Stimulated activated CD4-positive, alpha-beta T cell treated with anti-CD3 and anti-CD28 coated beads, Interleukin-1b, Interleukin-23, amount 100 ng/mL, for 1 hour (primary cell): ENCODE results near the gene MCF2L2.

Experiments
- DNase-seq, 2 donors: peaks; one replicate each; pipeline ENCODE4 v3.0.0-alpha.2; 2020; ENCODE audit warnings: low read depth in 2 of 2

The MCF2L2 gene

DNA sequence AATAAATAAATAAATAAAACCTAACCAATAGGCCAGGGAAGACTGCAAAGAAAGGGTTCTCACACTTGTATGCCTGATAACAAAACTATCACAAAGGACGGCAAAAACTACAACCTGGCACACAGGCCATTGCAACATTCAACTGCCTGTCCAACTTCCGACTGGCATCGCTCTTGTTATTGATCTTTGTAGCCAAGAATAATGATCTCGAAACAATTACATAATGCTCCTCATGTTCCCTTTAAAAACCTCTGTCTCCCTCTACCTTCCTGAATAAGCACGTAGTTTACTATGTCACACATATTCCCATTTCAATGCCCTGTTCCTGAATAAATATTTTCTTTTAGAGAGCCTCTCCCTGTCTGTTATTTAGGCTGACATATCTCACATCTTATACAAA is 101.1 kb downstream of the MCF2L2 start:
- DNase-seq = no peak

DNA sequence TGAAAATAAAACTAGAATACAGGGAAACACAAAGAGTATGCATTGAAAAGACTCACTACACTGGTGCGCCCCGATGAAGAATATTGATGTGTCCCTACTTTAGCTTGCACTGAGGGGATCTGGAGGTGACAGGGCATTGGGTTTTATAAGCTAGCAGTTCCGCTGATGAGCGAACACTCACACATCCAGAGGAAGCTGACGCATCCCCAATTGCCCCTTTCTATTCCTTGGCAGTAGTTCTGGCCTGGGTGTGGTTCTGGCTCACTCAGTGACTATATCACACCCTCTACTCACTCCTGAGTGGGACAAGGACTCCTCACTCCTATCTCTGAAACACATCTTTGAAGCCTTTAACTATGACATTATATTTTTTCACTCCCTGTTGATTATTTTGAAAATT is 104.3 kb downstream of the MCF2L2 start:
- no peak for DNase-seq

DNA sequence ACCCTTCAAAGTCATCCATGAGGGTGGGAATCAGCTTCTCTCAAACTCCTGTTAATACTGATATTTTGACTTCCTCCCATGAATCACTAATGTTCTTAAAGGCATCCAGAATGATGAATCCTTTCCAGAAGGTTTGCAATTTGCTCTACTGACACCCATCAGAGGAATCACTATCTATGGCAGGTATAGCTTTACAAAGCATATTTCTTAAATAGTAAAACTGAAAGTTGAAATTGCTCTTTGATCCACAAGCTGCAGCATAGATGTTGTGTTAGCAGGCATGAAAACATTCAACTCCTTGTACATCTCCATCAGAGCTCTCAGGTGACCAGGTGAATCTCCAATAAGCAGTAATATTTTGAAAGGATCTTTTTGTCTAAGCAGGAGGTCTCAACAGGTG is 109.0 kb downstream of the MCF2L2 start:
- no peak for DNase-seq

DNA sequence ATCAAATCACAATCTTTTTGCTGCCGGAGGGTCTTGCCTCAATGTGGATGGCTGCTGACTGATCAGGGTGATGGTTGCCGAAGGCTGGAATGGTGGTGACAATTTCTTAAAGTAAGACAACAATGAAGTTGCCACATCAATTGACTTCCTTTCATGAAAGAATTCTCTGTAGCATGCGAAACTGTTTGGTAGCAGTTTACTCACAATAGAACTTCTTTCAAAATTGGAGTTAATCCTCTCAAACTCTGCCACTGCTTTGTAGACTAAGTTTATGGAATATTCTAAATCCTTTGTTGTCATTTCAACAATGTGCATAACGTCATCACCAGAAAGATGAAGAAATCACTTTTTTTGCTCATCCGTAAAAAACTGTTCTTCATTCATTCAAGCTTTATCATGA is 109.5 kb downstream of the MCF2L2 start:
- no peak for DNase-seq

DNA sequence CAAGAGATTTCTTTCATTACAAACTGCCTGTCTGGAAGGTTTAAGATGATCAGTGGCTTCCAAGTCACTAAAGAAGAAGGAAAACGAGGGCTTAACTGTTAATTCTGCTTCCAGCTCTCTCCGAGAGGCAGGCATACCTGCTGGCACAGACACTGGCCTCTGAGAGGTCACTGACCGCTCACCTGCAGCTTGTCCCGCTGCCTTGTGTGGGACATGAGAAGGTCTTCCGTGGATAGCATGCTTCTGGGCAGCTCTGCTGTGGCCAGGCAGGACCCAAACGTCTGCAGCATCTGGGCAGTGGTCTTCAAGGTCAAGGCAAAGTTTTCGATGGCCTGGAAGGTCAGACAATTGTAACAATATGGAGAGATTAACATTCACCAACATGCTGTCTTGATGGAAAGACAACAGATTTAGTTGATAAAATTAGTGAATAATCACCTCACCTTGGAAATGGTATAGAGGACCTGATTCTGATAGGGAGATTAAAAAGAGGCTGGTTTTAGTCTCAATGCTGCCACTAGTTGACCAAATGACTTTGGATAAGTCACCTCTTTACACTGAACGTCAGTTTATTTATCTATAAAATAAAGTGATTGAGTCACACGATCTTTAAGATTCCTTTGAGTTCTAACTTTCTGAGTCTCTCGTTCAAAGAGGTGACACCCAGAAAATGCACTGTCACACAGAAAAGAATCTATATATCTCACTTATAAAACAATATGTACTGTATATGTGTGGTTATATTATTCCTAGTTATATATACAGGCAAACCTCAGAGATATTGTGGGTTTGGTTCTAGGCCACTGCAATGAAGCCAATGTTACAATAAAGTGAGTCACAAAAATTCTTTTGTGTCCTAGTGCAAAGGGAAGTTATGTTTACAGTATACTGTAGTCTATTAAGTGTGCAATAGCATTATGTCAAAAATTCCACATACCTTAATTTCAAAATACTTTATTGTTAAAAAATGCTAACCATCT is 110.2 kb downstream of the MCF2L2 start:
- no peak for DNase-seq

DNA sequence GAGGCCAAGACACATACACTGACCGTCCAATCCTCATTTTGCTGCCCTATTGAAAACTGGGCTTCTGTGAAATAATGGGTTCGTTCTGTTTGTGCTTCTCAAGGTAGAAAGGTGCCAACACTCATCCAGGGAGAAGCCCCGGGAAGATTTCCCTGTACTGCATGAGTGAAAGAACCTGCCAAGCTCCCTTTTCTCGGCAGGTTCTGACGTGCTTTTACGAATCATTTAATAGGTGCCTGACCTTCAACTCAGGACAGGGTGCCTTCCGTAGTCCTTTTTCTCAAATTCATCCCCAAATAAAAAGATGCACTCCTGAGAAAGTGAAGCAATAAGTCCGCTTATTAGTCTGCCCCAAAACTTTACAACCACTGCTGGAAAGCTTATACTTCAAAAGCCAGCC is 111.1 kb downstream of the MCF2L2 start:
- no peak for DNase-seq

DNA sequence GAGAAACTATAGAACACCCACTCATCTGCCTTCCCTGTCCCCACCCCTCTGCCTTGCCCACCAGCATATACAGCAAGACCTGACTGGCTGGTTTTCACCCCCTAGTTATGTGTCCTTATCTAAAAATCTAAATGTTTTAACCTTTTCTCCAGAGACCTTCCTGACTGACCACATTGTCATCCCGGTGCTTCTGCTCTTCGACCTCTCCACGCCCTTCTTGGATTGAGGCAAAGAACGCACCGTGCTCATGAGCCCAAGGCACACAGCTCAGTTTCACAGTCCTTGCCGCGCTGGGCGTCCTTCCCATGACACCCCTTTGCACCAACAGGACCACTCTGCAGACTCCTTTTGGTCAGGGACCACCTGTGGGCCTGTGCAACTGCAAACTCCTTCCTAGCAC is 112.7 kb downstream of the MCF2L2 start:
- no peak for DNase-seq

DNA sequence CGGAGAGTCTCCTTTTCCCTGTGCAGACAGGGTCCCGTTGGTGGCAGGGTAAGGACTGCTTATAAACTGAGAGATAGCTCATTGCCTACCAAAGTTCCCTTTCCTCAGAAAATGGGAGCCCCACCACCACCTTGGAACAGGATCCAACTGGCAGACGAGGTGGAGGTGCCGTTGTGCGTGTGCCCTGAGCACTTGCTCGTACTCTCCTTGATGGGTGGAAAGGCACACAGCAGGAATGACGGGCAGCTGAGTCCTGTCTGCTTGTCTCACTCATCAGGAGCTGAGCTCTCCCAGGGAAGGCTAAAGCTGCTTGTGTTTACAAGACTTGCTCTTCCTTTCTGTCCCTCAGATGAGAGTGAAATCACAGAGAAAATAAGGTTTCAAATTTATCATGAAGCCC is 114.7 kb downstream of the MCF2L2 start:
- DNase-seq = no peak

DNA sequence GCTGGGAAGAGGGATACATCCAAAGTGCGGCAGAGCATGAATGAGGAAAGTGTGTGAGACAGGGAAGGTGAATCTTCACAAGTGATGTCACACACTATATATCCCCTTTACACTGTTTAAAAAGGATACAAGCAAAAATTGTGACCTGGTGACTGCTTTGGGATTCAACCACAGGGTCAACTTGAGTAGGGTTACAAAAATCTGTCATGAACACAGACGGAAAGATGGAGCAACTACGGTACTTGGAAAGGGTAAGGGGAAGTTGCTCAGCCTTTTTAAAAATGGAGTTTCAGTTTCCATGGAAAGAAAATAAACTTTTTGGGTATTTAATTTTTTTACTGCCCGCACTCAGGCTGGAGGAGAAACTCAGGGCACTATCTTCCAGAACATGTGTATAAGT is 115.1 kb downstream of the MCF2L2 start:
- DNase-seq = no peak

DNA sequence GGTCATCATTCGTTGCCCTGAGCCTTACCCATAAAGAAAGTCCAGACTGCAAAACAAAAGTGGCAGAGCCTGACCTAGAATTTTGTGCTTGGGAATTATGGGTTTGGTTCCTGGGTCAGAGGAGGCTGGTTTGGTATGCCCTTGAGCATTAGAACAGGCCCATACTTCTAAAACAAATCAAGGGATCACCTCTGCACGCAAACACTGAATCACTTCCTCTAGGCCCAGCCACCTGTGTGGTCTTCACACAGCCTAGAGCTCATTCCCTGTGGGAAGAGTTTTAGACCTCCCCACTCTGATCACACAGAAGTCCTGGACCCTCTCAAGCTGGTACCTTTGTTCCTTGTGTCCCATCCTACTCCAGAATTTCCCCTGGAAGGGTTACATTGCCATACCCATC is 116.0 kb downstream of the MCF2L2 start:
- DNase-seq = no peak

DNA sequence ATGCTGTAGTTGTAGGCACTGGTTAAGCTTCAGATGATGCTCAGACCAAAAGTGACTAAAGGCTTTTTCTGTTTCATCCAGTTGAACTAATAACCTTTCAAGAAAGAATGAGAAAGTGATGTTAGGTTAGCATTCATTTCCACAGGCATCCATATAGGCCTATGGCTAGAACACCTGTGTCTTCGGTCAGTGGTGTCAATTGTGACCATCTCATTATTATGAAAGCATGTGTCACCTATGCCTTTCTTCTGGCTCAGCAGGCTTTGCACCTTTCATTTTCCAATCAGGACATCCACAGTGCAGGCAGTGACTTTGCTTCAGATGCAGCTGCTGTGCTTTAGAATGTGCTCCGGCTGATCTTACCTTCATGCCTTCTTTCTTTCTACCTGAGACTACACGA is 117.5 kb downstream of the MCF2L2 start:
- DNase-seq = no peak

DNA sequence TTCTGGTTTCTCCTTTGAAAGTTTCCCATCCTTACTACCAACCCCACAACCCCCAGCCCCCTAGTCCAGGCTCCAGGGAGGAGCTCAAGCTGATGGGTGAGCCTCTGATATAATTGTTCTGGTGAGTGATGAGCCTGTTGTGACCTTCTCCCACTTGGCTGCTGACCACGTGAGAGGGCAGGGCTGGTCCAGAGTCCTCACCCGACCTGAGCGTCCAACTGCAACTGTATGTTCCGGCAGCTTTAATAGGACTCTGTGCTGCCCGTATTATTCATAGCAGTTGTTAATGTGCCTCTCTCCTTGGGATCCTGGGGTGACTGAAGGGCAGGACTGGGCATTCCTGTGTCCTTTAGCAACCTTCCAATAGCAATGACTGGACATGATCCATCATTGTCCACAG is 119.1 kb downstream of the MCF2L2 start:
- DNase-seq = no peak

DNA sequence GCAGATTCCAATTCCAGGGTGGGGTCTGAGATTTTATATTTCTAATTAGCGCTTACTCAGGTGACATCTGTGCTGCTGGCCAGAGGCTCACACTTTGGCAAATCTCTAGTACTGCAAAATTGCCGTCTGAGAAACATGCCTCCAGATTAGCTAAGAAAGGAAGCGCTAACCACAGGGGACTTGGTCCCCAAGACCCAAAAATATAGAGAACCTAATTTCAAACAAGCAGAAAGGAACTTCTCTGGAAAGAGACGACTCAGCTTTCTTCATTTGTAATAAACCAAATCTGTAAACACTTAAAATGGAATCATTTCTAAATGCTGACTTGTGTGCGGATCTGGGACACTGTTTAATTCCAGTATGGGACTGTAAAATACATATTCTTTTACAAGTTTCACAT is 119.7 kb downstream of the MCF2L2 start:
- no peak for DNase-seq

DNA sequence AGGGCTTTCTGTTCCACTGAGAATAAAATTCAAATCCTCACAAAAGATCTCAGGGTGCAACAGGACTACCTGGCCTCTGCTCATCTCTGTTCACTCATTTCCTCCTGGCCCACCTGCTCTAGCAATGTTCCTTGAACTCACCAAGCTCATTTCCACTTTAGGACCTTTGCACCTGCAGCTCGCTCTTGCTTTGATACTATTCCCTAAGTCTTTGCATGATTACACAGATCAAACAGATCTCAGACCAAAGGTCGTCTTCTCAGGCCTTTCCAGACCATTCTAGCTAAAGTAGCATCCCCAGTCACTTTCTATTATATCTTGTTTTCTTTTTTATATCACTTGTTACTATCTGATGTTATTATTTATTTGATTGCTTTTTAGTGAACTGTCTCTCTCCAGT is 120.7 kb downstream of the MCF2L2 start:
- no peak for DNase-seq

DNA sequence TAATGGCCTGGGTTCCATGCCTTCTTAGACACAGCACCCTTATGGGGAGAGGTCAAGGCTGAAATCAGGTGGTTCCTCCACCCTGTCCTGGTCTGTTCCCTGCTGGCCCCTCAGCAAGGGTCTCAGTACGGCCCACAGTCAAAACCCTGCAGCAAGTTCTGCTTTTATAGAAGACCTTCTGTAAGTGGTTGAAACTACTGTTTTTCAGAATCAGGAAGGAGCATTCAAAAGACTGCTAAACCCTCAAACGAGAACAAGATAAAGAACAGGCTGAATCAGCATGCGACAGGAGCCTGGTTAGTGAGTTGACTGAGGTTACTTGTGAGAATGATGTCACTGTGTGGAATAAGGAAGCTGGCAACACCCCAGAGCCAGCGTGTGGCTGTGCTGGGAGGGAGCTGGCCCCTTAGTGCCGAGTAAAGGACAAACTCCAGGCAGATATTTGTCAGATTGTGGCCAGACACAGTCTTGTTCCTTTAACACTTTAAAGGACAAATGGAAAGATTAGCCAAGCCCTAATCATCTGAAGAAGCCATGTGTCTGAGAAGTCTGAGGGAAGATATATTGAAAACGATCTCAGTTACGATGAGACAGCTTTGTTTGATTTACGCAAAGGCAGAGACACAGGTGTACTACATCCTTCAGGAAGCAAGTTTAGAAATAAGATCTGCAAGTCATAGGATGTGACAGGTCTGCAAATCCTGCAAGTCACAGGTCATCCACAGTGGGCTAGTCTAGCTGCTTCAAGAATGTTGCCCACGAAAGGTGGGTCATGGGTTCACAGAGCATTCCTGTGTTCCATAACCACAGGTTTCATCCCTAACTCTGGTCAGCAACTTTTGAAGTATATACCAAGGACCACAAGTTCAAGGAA is 121.4 kb downstream of the MCF2L2 start:
- DNase-seq = no peak

DNA sequence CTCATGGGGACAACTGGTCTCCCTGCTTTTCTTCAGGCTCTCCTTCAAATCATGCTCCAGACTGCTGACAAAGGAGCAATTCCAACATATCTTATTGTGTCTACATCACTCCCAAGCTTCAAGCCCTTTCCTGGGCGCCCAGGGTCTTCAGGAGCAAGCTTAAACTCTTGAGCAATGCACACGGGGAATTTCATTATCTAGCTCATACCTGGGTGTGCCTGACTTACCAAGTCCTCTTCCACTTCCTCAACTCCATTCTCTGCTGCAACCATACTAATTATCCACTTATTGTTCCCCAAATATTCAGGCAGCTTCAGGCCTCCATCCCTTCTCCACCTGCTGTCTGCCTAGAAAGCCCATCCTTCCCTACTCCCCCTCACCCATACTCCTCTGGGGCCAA is 124.7 kb downstream of the MCF2L2 start:
- no peak for DNase-seq

DNA sequence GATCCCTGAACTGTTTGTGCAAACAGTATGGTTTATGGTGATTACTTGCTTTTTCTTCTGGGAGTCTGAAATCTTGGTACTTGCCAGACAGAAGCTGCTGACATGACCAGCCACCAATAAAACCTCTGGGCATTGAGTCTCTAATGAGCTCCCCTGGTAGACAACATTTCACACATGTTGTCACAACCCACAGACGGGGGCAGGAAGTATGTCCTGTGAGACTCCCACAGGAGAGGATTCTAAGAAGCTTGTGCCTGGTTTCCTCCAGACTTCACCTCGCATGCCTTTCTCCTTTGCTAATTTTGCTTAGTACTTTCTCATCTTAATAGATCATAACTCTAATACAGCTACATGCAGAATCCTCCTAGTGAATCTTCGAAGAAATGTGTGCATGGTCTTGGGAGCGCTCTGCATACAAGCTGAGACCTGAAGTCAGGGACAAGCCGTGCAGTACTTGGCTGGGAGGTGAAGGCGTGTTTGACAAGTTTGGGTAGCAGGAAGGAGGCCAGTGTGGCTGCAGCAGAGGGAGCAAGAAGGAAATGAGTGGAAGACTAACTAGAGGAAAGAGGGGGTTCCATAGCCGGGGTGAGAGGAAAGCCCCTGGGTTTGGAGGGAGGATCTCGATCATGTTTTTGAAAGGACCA is 126.4 kb downstream of the MCF2L2 start:
- no peak for DNase-seq

DNA sequence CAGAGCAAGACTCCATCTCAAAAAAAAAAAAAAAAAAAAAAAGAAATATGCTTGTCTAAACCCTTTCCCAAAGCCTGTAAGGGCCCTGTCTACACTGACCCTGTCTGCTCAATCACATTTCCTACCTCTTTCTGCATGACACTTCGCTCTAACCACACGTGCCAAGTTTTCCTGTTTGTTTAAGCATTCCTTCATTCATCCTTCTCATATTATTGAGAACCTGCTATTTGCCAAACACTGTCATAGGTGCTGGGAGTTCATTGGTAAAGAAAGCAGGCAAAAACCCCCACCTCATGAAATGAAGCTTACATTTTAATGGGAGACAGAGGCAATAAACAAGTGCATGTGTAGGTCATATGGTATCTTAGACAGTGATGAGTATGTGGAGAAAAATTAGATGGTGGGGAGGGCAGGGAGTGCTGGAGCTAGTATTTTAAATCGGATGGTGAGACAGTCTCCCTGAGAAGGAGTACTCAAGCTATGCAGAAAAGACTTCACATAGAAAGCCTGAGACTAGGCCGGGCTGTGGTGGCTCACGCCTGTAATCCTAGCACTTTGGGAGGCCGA is 127.3 kb downstream of the MCF2L2 start:
- DNase-seq = no peak

DNA sequence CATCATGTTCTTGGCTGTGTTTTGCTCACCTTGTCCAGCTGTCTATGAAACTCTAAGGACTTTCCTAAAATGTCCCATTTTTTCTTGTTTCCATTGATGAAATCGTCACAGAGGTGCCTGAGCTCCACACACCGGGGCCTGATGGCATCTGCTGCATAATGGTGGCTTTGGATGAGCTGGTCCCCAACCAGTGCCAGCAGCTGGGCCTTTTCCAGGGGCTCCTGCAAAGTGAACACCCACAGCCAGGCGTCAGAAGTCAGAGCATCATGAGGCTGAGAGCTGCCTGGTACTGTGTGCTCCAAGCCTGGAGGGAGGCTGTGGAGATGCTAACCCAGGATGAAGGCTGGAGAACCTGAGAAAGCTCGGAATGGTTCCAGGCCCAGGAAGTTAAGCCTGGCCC is 128.4 kb downstream of the MCF2L2 start:
- DNase-seq = no peak

DNA sequence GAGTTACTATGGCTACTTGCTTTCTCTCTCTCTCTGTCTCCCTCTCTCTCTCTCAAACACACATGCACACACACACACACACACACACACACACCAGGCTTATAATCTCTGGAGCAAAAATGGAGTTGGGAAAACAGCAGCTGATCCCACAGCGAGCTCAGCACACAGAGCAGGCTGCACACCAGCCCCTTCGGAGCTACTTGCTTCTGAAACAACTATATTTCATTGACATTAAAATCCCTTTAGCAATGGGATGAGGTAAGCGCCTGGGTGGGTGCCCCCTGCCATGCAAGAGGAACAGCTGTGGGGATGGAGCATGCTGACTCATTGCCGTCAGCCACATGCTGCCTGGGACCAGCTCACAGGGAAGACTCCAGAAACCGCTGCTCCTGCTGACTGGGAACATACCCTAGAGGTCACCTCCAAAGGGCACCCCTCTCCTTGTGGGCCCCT is 129.7 kb downstream of the MCF2L2 start:
- DNase-seq = no peak

DNA sequence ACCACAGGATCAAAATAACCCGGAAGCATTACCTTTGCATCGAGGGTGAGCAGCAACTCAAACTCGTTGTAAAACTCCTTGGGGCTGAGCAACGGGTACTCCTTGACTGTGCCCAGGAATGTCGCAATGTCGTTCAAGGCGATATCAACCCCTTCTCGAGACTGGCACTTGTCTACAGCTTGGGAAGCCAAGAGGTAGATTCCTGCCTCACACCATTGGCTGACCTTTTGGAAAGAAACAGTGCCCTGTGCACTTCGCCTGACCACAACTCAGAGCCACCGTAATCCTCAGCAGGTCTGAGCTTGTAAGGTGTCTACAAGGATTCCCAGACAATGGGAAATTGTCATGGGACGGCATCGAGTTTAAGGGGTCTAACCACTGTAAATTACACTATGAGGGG is 131.5 kb downstream of the MCF2L2 start:
- DNase-seq = no peak

DNA sequence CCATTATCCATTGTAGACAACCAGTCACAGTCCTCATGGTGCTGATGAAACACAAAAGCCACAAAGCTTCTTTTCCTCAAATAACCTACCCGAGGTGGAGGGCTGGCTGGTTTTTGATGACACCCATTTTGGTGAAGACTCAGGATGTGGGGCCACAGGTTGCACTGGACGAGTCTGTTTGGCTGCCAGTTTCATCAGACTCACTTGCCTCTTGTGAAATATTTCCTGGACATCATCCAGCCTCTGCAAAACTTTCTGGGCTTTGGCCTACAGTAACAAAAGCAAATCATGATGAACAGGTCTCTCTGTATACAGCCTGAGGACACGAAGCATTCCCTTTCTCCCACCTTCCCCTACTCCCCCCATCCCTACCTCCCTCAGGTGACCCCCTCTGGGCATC is 133.2 kb downstream of the MCF2L2 start:
- no peak for DNase-seq
